HG03280 (cell line): Measurements from ENCODE around the gene TATDN2.

Experiments used
- ATAC-seq: cut with Tn5 transposase; IDR thresholded peaks from one replicate; pipeline ENCODE4 v1.9.1; 2021; ENCODE audit warnings: mild to moderate bottlenecking, moderate library complexity; ENCODE audit not compliant: unreplicated experiment

Gene TATDN2, protein sequence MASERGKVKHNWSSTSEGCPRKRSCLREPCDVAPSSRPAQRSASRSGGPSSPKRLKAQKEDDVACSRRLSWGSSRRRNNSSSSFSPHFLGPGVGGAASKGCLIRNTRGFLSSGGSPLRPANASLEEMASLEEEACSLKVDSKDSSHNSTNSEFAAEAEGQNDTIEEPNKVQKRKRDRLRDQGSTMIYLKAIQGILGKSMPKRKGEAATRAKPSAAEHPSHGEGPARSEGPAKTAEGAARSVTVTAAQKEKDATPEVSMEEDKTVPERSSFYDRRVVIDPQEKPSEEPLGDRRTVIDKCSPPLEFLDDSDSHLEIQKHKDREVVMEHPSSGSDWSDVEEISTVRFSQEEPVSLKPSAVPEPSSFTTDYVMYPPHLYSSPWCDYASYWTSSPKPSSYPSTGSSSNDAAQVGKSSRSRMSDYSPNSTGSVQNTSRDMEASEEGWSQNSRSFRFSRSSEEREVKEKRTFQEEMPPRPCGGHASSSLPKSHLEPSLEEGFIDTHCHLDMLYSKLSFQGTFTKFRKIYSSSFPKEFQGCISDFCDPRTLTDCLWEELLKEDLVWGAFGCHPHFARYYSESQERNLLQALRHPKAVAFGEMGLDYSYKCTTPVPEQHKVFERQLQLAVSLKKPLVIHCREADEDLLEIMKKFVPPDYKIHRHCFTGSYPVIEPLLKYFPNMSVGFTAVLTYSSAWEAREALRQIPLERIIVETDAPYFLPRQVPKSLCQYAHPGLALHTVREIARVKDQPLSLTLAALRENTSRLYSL

DNA sequence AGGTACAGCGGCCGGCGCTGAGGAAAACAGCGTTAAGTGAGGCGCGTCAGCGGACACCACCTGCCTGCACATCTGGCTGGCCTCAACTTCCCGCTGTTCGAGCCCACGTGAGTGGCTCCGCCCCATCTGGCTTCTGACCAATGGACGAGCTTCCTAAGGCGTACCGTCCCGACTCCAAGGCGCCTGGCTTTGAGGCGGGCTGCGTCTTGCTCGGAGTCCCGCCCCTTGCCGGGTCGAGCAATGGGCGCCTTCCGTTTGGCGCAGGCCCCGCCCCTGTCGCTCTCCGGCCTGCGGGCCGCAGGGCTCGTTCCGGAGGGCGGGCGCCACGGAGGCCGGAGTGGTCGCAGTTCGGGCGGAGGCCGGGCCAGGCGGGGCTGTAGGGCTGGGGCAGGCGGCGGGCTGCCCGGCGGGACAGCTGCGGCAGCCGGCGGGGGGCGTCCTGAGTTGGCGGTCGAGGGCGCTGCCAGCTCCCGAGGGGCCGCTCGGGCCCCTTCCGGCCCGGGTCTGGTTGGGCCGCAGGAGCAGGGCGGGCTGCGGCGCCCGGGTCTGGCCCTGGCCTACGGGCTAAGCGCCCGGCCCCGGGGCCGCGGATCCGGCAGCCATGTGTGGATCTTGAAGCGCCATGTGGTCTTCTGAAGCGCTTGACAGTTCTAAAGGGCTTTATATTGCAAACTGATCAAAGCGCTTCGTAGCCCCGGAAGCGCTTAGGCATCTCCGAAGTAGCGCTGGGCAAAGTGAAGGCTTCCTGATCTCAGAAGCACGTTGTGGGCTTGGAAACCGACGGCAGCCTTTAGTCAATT is at the start of gene TATDN2:
TSS of gene TATDN2 (plus strand) at position 276 of the 800 bp plus-strand sequence. CDS start 742 bp downstream, outside the sequence.
- peak; percentile 96 for ATAC-seq

DNA sequence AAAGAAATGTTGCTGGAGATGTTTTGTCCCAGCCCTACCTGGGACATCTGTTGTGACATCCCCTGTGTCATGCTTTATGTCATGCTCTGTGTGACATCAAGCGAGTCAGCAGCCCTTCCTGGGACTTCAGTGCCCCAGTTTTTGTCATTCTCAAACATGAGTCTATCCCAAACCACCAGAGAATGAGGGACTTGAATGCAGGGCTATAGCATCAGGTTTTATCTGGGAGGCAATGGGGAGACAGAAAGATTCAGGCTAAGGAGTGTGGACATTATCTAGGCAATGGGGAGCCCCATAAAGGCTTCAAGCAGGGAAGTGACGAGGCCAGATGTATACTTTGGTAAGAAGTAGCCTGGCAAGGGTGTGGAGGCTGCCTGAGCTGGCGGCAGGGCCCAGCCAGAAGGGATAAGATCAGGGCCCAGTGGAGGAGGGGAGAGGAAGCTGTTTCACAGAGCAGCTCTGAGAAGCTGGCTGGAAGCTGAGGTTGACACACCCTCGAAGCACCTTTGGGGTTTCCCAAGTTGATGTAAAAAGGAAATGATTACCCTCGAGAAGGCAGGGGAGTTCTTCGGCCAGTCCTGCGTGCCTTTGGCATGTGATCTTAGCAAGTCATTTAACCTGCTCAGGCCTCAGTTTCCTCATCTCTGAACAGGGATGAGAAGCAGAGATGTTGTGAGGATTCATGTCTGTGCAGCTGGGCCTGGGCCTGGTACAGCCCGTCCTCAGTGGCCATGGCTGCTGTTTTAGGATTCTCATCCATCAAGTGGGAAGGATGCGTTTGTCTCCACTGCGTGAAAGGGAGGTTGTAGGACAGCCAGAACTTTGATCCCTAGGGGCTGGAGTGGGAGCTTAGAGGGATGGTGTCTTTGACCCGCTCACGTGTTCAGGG is 49.3 kb upstream of the TATDN2 start:
- ATAC-seq = peak; percentile 58

DNA sequence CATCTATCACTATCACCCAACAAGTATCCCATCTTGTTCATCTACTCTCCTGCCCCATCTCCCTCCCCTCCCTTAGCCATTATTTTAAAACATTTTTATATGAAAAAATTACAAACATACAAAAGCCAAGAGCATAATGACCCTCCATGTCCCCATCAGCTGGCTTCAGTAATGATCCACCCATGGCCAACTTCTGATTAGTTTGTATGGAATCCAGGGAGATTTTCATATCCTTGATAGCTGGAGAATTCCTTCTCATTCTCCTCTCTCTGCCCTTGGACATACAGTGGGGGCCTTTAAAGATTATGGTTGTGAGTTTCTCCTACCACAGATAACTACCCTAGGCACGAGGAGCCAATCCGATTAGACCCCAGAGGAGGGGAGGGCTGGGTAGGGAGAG is 43.3 kb upstream of the TATDN2 start:
- ATAC-seq = no peak

DNA sequence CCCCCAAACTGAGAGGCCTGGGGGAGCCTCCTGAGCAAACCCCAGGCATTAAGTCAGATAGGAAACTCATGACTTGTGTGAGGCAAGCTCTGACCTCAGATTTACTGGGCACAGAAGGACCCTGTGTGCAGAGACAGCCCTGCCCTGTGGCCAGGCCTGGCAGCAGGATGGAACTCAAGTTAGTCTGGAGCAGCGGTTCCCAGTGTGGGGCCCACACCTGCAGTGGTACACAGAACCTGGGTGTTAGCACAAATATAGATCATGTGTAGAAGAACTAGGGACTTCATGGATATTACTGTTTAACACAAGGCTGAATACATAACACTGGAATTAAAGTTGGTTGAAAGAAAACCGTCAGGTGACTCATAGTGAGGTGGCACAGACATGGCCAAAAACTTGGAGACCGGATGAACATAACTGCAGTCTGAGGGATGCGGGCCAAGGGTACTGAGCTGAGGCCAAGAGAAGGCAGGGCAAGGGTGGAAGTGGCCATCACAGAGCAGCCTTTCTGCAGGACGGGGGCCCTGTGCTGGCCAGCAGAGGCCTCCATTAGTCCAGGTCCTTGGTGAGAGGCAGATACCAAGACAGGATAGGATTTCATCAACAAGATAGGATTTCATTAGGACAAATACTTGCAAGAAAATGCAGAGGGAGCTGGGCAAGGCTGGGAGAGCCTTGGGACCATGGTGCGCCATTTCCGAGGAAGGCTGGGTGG is 42.7 kb upstream of the TATDN2 start:
- no peak for ATAC-seq

DNA sequence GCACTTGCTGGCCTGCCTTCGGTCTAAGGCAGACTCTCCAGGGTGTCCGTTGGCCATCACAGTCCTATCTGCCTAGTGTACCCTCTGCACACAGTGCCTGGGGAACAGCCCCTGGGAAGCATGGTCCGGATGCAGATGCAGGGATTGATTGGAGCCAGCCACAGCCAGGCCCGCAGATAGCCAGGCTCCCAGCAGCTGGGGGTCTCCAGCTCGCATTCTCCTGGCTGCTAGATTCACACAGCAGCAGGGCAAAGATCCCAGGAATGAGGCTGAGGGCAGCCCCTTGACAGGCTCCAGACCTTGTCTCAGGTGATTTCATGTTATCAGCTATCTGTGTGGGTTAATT is 42.1 kb upstream of the TATDN2 start:
- no peak for ATAC-seq

DNA sequence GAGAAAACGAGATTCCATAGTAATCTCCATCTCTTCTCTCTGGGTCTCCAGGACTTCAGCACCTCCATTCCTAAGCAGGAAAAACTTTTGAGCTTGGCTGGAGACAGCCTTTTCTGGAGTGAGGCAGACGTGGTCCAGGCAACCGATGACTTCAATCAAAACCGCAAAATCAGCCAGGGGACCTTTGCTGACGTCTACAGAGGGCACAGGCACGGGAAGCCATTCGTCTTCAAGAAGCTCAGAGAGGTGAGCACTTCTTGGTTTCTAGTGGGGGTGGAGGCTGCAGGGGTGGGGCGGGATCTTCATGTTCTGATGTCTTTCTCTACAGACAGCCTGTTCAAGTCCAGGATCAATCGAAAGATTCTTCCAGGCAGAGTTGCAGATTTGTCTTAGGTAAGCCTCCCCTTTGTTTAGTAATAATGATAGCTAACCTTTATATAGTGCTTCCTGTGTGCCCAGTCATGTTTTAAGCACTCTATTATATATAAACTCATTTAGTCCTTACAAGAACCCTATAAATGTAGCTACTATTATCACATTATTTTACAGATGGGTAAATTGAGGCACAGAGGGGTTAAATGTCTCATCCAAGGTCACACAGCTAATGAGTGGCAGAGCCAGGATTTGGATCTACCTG is 35.0 kb upstream of the TATDN2 start:
- ATAC-seq = no peak

DNA sequence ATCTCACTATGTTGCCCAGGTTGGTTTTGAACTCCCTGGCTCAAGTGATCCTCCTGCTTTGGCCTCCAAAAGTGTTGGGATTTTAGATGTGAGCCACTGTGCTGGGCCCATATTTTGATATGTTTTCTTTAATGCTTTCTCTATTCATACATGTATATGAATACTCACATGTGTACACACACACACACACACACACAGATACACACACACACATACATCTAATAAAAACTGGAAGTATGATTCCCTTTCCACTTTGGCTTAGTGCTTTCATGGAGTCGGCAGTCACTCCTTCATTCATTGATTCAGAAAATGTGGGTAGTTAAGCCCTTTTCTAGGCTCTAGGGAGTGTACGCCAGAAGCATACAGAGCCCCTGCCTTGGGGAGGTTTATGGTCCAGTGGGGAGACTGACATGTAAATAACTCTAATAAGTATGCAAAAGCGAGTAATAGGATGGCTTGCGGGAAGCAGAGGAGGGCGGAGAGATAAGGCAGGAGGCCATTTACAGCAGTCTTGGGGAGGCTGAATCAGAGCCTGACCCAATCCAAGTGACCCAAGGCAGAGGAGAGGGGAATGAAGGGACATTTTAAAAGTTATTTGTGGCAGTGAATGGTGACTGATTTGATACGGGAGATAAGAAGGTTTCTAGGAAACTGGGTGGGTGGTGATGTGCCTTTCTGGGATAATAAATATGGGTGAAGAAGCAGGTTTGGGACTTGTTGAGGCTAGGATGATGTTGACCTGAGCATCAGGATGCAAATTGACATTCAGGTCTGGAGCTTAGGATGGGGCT is 32.5 kb upstream of the TATDN2 start:
- ATAC-seq = no peak

DNA sequence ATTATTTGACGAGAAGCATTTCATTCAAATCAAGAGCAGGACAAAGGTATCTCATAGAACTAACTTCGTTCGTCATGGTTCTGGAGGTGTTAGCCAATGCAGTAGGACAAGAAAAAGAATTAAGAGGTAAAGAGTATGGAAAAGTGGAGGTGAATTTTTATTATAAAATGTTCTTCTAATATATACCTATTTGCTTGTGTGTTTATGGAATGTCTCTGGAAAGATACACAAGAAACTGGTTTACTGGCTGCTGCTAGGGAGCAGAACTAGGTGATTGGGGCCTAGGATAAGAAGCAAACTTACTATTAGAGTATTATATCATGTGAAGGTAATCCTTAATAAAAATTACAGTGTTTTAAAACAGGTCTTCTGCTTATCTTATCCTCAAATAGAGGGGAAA is 30.9 kb upstream of the TATDN2 start:
- no peak for ATAC-seq

DNA sequence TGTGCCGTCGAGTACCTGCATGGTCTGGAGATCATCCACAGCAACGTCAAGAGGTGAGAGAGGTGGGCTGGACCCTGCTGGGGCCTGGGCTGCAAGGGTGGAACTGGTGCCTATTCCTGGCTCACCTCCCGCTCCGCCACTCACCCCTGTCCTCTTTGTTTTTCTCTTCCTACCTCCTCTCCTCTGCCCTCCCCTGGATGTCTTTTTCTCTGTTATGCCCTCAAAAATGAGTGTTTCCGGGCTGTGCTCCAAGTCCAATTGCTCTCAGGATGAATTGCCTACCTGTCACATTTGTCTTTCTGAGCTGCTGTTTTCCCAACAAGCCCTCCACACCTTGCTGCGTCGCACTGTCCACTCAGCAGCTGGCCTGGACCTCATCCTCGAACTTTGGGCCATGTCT is 28.5 kb upstream of the TATDN2 start:
- no peak for ATAC-seq

DNA sequence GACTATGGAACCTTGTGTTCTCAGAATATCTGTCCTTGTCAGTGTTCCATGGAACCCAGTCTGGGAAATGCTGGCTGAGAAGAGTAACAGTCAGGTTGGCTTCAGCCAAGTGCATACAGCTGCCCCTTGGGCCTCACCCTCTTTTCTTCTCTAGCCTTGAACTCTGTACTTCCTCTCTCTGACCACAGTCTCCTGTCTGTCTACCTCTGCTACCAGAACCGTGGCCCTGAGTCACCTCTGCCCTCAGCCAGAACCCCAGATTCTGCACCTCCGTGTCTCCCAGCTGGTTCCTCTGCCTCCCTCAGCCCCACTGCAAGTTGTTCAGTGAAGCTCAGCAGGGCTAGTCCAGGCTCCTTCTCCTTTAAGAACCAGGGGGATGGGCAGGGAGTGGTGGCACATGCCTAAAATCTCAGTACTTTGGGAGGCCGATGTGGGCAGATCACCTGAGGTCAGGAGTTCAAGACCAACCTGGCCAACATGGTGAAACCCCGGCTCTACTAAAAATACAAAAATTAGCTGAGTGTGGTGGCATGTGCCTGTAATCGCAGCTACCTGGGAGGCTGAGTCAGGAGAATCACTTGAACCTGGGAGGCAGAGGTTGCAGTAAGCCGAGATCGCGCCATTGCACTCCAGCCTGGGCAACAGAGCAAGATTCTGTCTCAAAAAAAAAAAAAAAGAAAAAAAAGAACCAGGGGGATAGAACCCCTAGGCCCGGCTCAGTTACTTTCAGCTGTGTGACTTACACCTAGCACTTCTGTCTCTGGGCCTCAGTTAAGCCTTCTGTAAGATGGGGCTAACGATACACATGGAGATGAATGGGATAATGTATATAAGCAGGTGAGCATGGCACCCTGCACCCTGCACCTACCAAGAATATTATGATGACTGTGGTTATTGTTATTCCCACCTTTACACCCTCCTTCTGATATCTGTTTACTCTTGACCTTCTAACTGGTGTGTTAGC is 24.3 kb upstream of the TATDN2 start:
- peak; percentile 56 for ATAC-seq

DNA sequence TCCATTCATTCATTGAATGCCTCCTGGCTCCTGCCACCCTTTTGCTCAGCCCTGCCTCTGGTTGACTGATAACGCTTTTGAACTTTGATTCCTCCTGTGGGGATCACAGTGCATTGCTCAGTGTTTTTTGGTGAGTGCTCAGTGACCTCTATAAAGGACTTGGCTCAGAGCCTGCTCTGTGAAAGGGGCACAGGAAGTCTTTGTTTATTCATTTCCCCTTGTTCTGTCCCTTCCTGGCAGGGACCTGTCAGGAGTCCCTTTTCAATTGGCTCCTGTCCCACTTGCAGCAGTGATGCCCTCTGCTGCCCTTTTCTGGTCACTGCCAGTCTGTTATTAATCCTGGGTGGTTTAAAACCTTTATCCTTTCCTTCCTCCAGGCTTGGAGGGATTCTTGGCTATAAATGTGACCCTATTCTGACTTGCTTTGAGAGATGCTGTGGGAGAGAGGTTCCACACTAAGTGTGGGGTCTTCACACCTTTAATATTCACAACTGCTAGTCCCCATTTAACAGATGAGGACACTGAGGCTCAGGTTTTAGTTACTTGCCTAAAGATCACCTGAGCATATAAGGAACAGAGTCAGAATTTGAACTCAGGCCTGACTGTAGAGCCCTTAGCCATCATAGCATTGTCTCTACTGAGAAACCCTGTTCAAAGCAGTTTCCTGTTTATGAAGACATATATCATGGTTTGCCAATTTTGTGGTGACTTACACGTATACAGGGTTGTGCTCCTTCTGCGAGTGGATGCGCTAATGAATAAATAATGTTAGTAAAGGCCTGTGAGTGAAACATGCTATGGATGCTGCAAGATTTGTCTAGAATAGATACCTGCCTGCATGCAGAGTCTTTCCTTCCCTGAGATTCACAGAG is 23.2 kb upstream of the TATDN2 start:
- peak; percentile 38 for ATAC-seq

DNA sequence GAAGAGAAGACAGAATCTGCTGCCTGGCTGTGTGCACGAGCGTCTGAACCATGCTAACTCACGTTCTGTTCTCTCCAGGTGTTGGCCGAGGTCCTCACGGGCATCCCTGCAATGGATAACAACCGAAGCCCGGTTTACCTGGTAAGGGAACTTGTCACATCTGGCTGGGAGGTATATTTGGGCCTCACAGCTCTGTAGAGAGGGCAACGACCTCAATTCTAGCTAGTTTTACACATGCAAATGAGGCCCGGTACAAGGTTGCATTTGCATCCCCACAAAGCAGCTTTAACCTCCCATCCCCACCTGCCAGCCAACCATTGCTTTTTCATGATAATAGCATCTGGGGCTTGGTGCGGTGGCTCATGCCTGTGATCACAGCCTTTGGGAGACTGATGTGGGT is 22.0 kb upstream of the TATDN2 start:
- no peak for ATAC-seq

DNA sequence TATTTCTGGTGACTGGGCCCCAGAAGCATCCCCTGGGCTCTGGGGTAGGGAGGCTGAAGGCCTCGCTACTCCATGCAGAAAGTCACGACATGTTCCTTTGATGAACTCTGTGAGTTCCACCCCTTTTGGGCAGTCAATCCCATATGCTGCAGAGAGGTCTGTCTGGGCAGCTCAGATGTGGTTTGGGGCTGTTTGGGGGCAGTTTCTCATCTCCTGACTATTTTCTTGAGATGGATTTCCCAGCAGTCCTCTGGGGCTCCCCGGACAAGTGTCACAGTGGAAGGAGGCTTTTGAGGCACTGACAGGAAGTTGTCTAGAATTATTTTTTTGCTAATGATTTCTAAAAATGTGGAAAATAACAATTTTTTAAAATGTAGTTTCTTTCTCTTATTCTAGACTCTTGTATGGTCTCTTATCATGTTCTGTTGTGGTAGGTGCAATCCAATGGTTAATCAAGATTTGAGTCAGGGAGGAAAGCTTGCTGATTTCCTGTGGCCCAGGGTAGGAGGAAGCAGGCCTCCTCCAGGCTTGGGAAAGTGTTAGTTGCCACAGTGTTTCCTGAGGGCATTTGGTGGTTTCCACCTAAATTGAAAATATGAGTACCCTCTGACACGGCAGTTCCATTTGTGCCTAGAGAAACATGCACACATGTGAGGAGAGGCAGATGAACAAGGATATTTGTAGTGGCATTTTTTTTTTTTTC is 19.9 kb upstream of the TATDN2 start:
- no peak for ATAC-seq

DNA sequence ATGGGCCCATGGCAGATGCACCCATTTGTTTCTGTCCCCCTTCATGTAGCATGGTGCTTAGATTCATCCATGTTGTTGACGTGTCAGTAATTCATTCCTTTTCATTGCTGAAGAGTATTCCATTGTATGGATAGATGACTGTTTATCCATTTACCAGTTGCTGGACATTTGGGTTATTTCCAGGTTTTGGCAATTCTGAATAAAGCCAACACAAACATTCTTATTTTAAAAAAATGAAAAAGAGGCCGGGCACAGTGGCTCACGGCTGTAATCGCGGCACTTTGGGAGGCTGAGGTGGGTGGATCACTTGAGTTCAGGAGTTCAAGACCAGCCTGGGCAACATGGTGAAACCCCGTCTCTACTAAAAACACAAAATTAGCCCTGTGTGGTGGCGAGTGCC is 18.7 kb upstream of the TATDN2 start:
- no peak for ATAC-seq

DNA sequence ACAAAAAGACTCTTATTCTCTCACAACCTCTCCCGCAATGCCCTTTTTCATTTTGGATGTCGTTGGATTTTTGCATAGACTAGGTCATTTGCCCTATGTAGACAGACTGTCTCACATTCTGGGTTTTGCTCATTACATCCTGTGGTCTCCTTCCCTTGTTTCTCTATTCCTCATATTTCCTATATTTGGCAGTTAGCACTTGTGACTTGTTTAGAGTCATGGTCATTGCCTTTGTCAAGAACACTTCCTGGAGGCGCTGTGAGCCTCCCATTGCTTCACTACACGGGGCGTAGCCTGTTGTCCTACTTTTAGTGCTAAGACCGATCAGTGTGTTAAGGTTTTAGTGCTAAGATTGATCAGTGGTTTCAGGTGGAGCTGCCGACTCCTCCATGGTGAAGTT is 16.1 kb upstream of the TATDN2 start:
- no peak for ATAC-seq

DNA sequence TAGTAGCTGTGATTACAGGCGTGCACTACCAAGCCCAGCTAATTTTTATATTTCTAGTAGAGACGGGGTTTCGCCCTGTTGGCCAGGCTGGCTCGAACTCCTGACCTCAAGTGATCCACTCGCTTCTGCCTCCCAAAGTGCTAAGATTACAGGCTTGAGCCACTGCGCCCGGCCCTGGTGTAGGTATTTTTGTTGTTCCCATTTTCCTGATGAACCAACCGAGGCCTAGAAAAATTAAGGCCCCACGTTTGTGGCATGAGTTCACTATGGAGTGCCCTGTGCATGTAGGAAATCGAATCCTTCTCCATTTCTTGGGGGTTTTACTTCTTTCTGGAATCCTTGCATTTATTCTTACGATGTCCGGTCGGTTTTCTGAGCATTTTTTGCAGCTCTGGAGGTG is 14.3 kb upstream of the TATDN2 start:
- ATAC-seq = no peak
